ENCODE results near the gene CLIP3.

The CLIP3 gene

GRCh38 chr19:36026091-36026876 is 6.4 kb downstream of the CLIP3 start:
- no peak overlapping the region for H3K27ac ChIP-seq
- no peak for TF ChIP-seq CTCF (conservative IDR thresholded peaks at IDR 0.05)

GRCh38 chr19:36025541-36025940 is 7.1 kb downstream of the CLIP3 start:
- H3K27ac ChIP-seq: no peak overlapping the region
- TF ChIP-seq CTCF (conservative IDR thresholded peaks at IDR 0.05): no peak

DNA sequence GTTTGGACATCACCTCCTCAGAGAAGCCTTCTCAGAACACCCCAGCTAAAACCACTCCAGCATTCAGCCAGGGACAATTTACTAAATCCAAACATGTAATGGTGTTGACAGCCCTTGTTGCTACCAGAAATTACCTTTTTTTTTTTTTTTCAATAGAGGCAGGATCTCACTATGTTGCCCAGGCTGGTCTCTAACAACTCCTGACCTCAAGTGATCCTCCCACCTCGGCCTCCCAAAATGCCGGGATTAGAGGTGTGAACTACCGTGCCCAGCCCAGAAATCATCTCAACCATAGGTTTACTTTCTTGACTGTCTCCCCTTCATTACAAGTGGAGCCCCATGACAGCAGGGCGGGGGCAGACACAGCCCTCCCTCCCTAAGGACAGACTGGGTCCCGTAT is 9.2 kb downstream of the CLIP3 start:
- TF ChIP-seq CTCF (conservative IDR thresholded peaks at IDR 0.05): no peak
- H3K27ac ChIP-seq: no peak overlapping the region

GRCh38 chr19:36019061-36019670 is 13.5 kb downstream of the CLIP3 start:
- H3K27ac ChIP-seq: no peak overlapping the region
- TF ChIP-seq CTCF (conservative IDR thresholded peaks at IDR 0.05): no peak

DNA sequence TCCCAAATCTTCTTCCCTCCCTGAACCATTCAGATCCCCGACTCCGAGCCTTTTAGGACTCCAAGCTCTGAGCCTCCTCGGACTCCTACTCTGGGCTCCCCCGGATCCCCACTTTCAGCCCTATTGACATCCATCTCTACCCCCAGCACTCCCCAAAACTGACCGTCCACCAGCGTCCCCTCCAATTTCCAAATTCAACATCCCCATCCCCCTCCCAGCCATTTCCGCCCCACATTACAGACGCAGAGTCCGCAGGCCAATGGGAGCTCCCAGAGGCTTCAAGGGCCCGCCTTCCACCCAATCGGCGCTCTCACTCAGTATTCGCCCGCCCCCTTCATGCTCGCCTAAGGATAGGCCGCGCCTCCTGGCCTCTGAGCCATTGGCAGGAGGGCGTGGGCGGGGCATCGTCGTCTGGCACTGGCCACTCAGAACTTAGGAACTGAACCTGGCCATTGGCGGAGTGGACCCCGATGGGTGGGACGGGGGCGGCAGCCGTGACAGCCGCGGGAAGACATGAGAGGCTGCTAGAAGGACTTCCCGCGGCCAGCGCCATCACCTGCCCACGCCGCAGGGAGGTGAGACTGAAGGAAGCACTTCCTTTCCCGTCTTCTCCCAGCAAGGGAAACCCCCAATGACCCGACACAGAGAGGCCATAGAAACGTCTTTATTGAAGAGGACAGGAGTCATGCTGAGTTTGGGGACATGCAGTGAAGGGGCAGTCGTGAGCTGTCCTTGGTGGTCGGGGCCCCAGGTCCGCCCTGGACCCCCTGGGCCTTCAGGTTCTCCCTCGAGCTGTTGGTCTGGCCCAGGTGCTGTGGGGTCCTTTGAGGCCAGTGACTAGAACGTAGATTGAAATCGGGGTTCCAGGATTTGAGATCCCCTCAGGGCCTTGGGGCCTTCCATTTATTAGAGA is 18.4 kb downstream of the CLIP3 start, which contains the start of gene ALKBH6:
Gene ALKBH6 (minus strand): TSS at position 202 of the 913 bp plus-strand sequence. CDS start 816 bp downstream, outside the sequence.
- 0 out of 2 replicates have a peak, but pooled peaks have one; percentile 10 for TF ChIP-seq CTCF (conservative IDR thresholded peaks at IDR 0.05)
- peak within 1 kb of the TSS; percentile 76; the same call in 1 of the 2 replicates for H3K27ac ChIP-seq

- peak overlapping the region; percentile 76; the same call in 1 of the 2 replicates for H3K27ac ChIP-seq
- TF ChIP-seq CTCF (conservative IDR thresholded peaks at IDR 0.05): no peak
These were observed 19.2 kb downstream of the CLIP3 start for GRCh38 chr19:36013280-36014011.

Data from VCaP (cell line).